Measurements from ENCODE around the gene PCDH9.
"Not testable (repeated sequence)": the region's sequence is repeated elsewhere in the genome, so short reads cannot be mapped to it uniquely, and the experiment has no call there.

The PCDH9 gene

GRCh38 chr13:66634384-66634783, 595.8 kb downstream of the PCDH9 start:
- DNase-seq, result no peak

DNA sequence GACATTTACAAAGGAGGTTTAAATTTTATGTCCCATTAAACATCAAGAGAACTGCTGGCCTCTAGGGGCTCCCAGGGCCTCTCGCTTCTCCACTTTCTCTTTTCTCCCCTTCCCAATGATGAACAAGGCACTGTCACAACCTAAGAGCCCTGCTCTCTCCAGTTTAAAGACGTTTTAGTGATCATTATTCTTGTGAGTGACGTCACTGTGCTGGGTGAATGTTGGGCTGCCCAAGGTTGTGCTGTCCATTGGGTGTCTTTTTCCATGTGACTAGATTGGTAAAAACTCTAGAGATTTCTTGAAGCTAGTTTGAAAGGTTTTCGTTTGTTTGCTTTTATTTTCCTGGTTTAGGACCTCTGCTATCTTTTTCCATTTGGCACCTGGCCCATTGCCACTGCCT, 602.6 kb downstream of the PCDH9 start:
- no peak for DNase-seq

GRCh38 chr13:66624302-66624701, 605.8 kb downstream of the PCDH9 start:
- DNase-seq, result no peak

GRCh38 chr13:66623129-66623820, 606.9 kb downstream of the PCDH9 start:
- DNase-seq, result no peak

DNA sequence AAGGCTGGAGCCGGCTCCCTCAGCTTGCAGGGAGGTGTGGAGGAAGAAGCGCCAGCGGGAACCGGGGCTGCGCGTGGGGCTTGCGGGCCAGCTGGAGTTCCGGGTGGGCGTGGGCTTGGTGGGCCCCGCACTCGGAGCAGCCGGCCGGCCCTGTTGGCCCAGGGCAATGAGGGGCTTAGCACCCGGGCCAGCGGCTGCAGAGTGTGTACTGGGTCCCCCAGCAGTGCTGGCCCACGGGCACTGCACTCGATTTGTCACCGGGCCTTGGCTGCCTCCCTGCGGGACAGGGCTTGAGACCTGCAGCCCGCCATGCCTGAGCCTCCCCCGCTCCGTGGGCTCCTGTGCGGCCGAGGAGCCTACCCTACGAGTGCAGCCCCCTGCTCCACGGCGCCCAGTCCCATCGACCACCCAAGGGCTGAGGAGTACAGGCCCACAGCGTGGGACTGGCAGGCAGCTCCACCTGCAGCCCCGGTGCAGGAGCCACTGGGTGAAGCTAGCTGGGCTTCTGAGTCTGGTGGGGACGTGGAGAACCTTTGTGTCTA, 608.2 kb downstream of the PCDH9 start:
- DNase-seq, result not testable (repeated sequence)

- DNase-seq, result peak; percentile 11
Measured at GRCh38 chr13:66618702-66619101, 611.4 kb downstream of the PCDH9 start.

GRCh38 chr13:66617786-66618185, 612.4 kb downstream of the PCDH9 start:
- peak; percentile 64 for DNase-seq

DNA sequence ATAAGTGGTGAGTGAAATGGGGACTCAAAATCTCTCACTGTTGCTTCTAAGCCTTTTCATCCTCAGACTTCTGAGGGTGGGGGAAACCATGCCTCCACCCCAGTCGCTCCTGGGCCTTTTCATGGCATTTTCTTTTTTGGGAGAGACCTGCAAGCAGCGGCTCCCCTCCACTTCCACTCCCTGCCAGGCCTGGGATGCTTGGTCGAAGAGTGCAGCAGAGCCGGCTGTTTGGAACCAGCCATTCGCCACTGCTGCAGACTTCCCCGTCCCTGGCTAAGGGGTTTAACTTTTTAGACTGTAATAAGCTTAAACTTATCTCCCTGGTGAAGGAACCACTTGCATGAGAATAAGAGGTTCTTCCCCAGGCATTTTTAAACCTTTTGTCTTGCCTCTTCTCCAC, 617.2 kb downstream of the PCDH9 start:
- no peak for DNase-seq

- no peak for DNase-seq
Measured at GRCh38 chr13:66586489-66586888, 643.6 kb downstream of the PCDH9 start.

GRCh38 chr13:66585669-66586203, 644.4 kb downstream of the PCDH9 start:
- DNase-seq, result no peak

GRCh38 chr13:66581675-66582074, 648.5 kb downstream of the PCDH9 start:
- DNase-seq, result no peak

DNA sequence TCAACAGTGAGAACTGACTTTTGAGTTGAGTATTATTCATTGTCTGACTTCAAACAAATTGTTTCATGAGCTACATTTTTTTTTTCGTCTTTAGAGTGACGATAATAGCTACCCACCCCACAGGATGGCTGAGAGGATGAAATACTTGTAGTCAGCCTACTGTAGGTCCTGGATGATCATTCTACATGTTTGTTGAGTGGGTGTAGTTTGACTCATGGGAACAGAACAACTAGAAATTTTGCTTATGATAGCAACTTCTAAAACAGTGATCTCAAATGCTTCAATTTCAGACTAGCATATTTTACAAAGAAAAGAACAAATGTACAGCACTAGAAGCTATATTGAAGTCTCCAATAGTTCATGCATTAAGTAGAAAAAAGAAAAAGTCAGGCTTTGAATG, 651.8 kb downstream of the PCDH9 start:
- DNase-seq, result no peak

DNA sequence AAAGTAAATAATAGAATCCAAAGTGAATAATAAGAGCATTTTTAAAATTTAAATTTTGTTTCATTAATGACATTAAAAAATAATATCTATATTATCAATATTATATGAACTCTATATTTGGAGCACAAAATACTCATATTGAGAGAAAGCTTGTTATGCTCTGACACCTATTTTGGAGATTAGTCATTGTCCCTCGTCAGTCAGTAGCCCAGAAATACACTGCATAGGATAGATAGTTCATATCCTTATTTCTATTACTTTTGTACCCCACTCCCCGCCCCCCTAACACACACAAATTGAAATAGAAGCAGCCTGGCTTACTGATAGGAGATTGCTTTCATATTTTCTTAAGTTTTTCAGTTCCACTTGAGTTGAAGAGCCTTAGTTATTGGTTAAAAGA, 652.8 kb downstream of the PCDH9 start:
- DNase-seq, result no peak

DNA sequence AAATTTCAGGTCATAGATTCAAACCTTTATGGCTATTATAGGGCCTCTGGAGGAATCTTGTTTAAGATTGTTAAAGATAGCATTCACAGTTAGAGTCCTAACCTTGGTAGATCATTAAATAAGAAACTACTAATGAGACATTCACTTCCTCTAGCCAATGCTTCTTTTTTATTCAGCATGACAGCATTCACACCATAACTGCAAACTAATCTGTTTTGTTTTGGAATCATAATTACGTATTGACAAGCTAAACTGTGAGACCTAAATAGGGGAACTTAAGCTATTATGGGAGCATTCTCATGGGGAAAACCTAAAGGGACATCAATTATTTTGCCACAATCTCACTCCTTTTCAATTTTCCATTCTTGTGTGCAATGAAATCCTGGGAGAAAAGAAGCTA, 653.8 kb downstream of the PCDH9 start:
- DNase-seq, result no peak

DNA sequence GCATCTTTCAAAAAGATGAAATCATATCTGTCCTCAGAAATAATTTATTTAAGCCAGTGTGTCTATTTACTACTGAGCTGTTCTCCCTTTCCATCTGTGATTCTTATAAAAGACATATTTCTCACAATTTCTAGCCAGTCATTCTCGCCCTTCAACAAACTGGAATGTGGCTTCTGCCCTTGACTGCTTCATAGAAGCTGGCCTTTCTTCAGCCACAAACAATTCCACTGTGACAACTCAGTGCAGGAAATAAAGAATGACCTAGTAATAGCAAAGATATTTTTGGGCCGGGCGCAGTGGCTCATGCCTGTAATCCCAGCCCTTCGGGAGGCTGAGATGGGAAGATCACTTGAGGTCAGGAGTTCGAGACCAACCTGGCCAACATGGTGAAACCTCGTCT, 655.5 kb downstream of the PCDH9 start:
- DNase-seq, result no peak

- DNase-seq, result no peak
Measured at GRCh38 chr13:66567899-66568612, 662.1 kb downstream of the PCDH9 start.

DNA sequence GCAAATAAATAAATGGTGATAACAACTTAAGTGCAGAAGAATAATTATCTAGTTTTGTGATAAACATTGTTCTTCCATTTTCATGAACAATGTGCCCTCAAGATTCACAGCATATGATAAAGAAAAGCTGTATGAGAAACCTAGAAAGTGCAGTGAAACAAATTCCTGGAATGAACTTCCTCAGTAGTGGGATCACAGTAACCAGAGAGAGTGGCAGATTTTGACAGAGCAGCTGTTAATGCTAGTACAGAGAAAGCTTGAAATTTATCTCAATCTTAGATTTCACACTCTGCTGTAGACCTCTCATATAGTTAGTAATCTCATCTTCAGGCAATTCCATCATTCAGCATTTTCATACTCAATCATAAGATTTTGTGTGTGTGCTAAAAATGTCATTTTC, 664.9 kb downstream of the PCDH9 start:
- no peak for DNase-seq

DNA sequence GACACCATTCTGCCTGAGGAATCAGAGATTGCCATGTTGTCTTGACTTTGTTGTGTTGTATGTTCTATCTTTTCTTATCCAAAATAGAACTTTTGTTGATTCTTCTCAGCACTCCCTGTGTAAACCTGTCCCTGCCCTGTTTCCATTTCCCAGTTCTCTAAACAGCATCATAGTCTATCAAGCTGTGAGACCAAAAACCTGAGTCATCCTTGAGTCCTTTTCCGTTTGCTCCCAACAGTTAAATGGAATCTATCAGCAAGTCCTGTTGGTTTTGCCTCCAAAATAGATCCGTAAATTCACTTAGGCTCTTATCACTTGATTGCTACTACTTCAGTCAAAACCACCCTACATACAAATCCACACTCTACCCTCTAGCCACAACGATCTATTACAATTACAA, 667.1 kb downstream of the PCDH9 start:
- DNase-seq, result no peak

DNA sequence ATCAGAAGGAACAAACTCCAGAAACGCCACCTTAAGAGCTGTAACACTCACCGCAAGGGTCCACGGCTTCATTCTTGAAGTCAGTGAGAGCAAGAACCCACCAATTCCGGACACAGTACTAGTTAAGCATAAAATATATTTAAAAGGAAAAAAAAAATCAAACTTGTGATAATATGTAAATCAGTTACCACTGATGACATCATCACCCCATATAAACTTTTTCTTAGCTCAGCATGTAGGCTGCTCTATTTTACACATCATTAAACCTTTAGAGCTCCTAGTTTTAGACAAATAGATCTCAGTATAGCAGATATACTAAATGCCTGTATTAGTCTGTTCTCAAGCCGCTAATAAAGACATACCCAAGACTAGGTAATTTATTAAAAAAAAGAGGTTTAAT, 668.1 kb downstream of the PCDH9 start:
- DNase-seq, result no peak

- no peak for DNase-seq
Measured at GRCh38 chr13:66560991-66561390, 669.1 kb downstream of the PCDH9 start.

GRCh38 chr13:66560189-66560588, 669.9 kb downstream of the PCDH9 start:
- no peak for DNase-seq

DNA sequence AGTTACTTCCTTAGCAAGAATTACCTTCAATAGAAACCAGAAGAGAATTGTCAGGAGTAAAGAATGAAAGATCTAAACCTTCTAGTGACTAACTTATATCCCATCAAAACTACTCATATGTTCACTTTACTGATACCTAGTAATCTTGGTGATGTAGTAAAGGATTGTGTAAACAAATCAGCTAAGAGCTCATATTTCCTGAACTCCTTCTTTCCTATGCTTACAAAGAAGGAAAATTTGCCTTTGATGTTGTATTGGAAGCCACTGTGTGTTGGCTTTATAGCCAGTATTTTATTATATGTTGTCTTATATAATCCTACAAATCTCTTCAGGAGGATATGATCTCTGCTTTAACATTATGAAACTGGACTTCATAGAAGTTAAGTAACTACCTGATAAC, 671.0 kb downstream of the PCDH9 start:
- no peak for DNase-seq

GRCh38 chr13:66558506-66558905, 671.6 kb downstream of the PCDH9 start:
- no peak for DNase-seq

GRCh38 chr13:66557357-66557756, 672.8 kb downstream of the PCDH9 start:
- no peak for DNase-seq

Data from NCI-H2171 (cell line).